Fibroblast of pulmonary artery (primary cell): ENCODE measurements around the gene EIF5AL1.

Experiments used
- DNase-seq: peaks from one replicate; pipeline ENCODE4 v3.0.0-alpha.2; 2010; ENCODE audit warnings: low read depth
- H3K4me3 ChIP-seq: replicated peaks from 2 replicates; pipeline ENCODE4 v1.5.1; 2011; ENCODE audit warnings: low read depth, mild to moderate bottlenecking, control low read depth, low read length, moderate library complexity
- CTCF ChIP-seq: IDR thresholded peaks from 2 replicates; pipeline ENCODE4 v1.5.1; 2011; ENCODE audit warnings: mild to moderate bottlenecking, control low read depth, low read length, inconsistent platforms; ENCODE audit errors: missing control alignments

EIF5AL1 gene

GRCh38 chr10:79487296-79488194 is 24.8 kb upstream of the EIF5AL1 start:
- H3K4me3 ChIP-seq, result no peak overlapping the region
- peak; percentile 51 for TF ChIP-seq CTCF
- DNase-seq, result peak; percentile 52

DNA sequence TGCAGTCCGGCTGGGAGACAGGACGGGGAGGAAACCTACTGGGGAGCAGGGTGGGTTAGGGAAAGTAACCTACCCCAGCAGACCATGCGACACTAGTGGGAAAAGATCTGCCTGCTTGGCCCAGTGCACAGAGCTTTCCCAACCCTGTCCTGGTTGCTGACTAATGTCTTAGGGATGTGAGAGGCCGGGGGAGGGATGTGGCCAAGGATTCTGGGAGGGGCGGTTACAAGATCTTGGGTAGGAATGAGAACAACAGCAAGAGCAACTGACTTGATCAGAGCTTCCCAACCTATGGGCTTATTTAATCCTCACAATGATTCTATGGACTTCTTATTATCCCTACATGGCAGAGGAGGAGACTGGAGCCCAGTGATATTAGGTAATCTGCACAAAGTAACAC is 24.0 kb upstream of the EIF5AL1 start:
- H3K4me3 ChIP-seq, result no peak overlapping the region
- DNase-seq, result peak; percentile 94
- no peak for TF ChIP-seq CTCF

DNA sequence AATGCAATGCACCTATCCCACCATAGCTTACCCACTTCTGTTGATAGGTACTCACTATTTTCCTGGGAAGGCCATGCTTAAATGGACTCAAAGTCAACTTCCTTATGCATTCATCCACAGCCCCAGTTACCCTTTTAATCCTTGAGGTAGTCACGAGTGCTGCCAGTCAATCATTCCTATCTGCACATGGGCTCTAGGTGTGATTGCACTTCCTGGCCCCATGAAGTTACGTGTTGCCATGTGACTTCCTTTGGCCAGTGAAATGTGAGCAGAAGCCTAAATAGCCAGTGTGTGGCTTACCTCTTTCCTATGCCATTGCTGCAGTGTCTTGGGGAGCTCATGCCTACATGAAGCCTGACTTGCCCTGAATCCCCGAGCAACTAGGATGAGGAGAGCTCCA is 23.5 kb upstream of the EIF5AL1 start:
- no peak overlapping the region for H3K4me3 ChIP-seq
- no peak for TF ChIP-seq CTCF
- DNase-seq, result no peak

- DNase-seq, result peak; percentile 60
- no peak overlapping the region for H3K4me3 ChIP-seq
- no peak for TF ChIP-seq CTCF
Observed at GRCh38 chr10:79490400-79491142, 21.8 kb upstream of the EIF5AL1 start.

DNA sequence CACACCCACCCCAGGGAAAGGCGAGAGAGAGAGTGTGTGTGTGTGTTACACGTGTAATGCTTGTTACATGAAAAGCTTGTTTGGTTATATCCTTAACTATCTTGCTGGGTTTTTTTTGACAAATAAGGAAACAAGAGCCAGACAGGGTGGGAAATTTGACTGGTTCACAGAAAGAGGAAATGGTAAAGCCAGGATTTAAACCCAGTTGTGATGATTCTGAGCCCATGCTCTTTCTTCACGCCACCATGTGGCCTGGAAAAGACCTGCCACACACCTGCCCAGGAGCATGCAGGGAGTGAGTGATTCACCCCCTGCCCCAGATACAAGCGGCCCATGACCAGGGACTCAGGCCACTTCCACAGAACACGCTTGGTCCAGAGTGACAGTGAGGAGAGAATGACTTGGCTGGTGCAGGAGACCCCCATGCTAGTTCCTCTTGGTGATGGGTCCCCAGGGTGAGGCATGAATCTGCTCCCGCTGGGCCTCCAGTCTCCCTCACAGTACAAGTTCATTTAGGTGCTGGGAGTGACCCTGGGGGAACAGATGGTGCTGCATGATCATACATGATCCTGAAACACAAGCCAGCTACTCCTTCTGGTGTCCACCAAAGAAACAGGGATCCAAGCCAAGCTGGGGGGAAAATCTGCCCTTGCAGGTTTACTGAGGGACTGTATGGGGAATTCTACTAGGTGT is 21.0 kb upstream of the EIF5AL1 start:
- no peak for DNase-seq
- H3K4me3 ChIP-seq, result no peak overlapping the region
- no peak for TF ChIP-seq CTCF

GRCh38 chr10:79492256-79492655 is 20.1 kb upstream of the EIF5AL1 start:
- no peak for DNase-seq
- no peak overlapping the region for H3K4me3 ChIP-seq
- TF ChIP-seq CTCF, result no peak
